PFSK-1 (cell line): ENCODE data around the gene PVALEF.

Experiments
- POLR2AphosphoS5 ChIP-seq: IDR thresholded peaks from 2 replicates; pipeline ENCODE4 v1.6.1; 2012; ENCODE audit warnings: low read depth, mild to moderate bottlenecking, control low read depth, low read length, moderate library complexity
- SIN3A ChIP-seq: IDR thresholded peaks from 2 replicates; pipeline ENCODE4 v1.6.1; 2012; ENCODE audit warnings: mild to moderate bottlenecking, low read length, moderate library complexity, borderline replicate concordance; ENCODE audit not compliant: insufficient read depth
- TAF1 ChIP-seq: IDR thresholded peaks from 2 replicates; pipeline ENCODE4 v1.6.1; 2012; ENCODE audit warnings: low read length, control low read depth, borderline replicate concordance; ENCODE audit not compliant: insufficient read depth

GRCh38 chr17:81124377-81124776, 40.9 kb upstream of the PVALEF start:
- no peak for TF ChIP-seq POLR2AphosphoS5
- TF ChIP-seq SIN3A = no peak
- no peak for TF ChIP-seq TAF1
